Measurements from ENCODE around the gene PRKCG.
"Not testable (repeated sequence)": the region's sequence is repeated elsewhere in the genome, so short reads cannot be mapped to it uniquely, and the experiment has no call there.

Gene PRKCG

GRCh38 chr19:53867225-53868090, 14.5 kb upstream of the PRKCG start, which contains the start of gene MYADM:
TSS of gene MYADM (plus strand) at chr19:53867883. CDS start at chr19:53873530, 5,647 bp downstream.
- H3K4me3 Mint-ChIP-seq: peak within 1 kb of the TSS; percentile 91
- peaks cover 21% of the 10 kb centered on the region for H3K27me3 Mint-ChIP-seq
- no peaks in the 10 kb centered on the region for H3K9me3 Mint-ChIP-seq
- H3K27ac Mint-ChIP-seq: peak within 1 kb of the TSS; percentile 91
- peaks cover 40% of the 10 kb centered on the region for H3K4me1 Mint-ChIP-seq
- DNase-seq: peak; percentile 100
- CTCF ChIA-PET: interaction anchor here (1.4 to 1.6 kb wide), 2 partner anchors 14 to 19 kb away, joined by 5 read pairs; no protein-coding TSS in a partner anchor
- H3K36me3 Mint-ChIP-seq: peaks cover 17% of the 10 kb centered on the region

DNA sequence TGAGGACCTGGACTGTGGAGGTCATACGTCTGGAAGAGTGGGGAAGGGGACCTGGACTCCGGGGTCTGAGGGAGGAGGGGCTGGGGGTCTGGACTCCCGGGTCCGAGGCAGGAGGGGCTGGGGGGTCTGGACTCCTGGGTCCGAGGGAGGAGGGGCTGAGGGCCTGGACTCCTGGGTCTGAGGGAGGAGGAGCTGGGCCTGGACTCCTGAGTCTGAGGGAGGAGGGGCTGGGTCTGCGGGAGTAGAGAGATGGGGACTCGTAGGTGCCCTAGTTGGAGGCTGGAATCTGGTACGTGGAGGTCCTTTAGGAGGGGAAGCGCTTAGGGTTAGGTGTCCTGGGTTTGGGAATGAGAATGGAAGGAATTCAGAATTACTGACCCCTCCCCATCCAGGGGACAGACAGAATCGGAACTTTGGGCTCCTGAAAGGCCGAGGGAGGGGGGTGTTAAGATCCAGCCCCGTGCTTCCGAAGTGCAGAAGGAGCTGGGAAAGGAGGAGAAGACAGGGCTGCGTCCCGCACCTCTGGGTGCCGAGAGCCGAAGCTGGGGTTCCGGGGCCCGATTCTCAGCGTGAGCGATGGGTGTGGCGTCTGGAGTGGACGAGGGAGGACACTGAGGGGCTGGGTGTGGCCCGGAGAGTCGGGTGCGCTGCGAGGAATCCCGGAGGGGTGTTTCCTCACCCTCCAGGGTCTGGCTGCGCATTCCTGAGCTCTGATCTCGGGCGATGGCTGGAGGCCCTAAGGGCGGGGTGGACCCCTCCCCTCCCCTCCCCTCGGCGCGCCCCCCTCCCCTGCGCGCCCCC, 13.7 kb upstream of the PRKCG start:
- Mint-ChIP-seq H3K4me3 (peak overlapping the region; percentile 91), H3K27me3 (peaks cover 12% of the 10 kb centered on the region), H3K4me1 (peaks cover 48% of the 10 kb centered on the region), H3K9me3 (no peaks in the 10 kb centered on the region), H3K27ac (peak overlapping the region; percentile 89), H3K36me3 (peaks cover 22% of the 10 kb centered on the region)
- peak; percentile 68 for DNase-seq
- CTCF ChIA-PET: interaction anchor here (0.7 to 0.9 kb wide), 2 partner anchors 14 to 16 kb away, joined by 3 to 5 read pairs; partner anchors contain the start of gene PRKCG

GRCh38 chr19:53868892-53869804, 12.8 kb upstream of the PRKCG start:
- peak; percentile 95 for DNase-seq
- H3K36me3 Mint-ChIP-seq: peaks cover 30% of the 10 kb centered on the region
- peaks cover under 1% of the 10 kb centered on the region for H3K9me3 Mint-ChIP-seq
- CTCF ChIA-PET: interaction anchor here (0.7 to 0.9 kb wide), 2 partner anchors 13 to 17 kb away, joined by 3 to 5 read pairs; partner anchors contain the start of gene PRKCG
- H3K27ac Mint-ChIP-seq: peak overlapping the region; percentile 86
- H3K4me3 Mint-ChIP-seq: peak overlapping the region; percentile 91
- H3K4me1 Mint-ChIP-seq: peaks cover 57% of the 10 kb centered on the region
- H3K27me3 Mint-ChIP-seq: peaks cover 9% of the 10 kb centered on the region

GRCh38 chr19:53869805-53870484, 12.1 kb upstream of the PRKCG start:
- DNase-seq, H3K27me3 Mint-ChIP-seq, H3K9me3 Mint-ChIP-seq, CTCF ChIA-PET: not testable (repeated sequence)
- peaks cover 65% of the 10 kb centered on the region for H3K4me1 Mint-ChIP-seq
- peak overlapping the region; percentile 91 for H3K4me3 Mint-ChIP-seq
- H3K27ac Mint-ChIP-seq: peak overlapping the region; percentile 86
- peaks cover 38% of the 10 kb centered on the region for H3K36me3 Mint-ChIP-seq

- Mint-ChIP-seq H3K4me1 (peaks cover 67% of the 10 kb centered on the region), H3K36me3 (peaks cover 41% of the 10 kb centered on the region), H3K4me3 (peak overlapping the region; percentile 79), H3K9me3 (peaks cover 5% of the 10 kb centered on the region), H3K27ac (peak overlapping the region; percentile 85), H3K27me3 (no peaks in the 10 kb centered on the region)
- CTCF ChIA-PET: interaction anchor here (1.6 kb wide), 1 partner anchor 12 kb away, joined by 5 read pairs; the partner anchor contains the start of gene PRKCG
- DNase-seq: no peak
These were observed 11.5 kb upstream of the PRKCG start for GRCh38 chr19:53870485-53870844.

GRCh38 chr19:53871454-53871853, 10.5 kb upstream of the PRKCG start:
- no peak for DNase-seq
- H3K27ac Mint-ChIP-seq: peak overlapping the region; percentile 83
- CTCF ChIA-PET: interaction anchor here (1.6 kb wide), 1 partner anchor 11 kb away, joined by 5 read pairs; the partner anchor contains the start of gene PRKCG
- H3K4me3 Mint-ChIP-seq: peak overlapping the region; percentile 79
- peaks cover 46% of the 10 kb centered on the region for H3K36me3 Mint-ChIP-seq
- H3K27me3 Mint-ChIP-seq: no peaks in the 10 kb centered on the region
- H3K9me3 Mint-ChIP-seq: peaks cover 5% of the 10 kb centered on the region
- peaks cover 67% of the 10 kb centered on the region for H3K4me1 Mint-ChIP-seq

DNA sequence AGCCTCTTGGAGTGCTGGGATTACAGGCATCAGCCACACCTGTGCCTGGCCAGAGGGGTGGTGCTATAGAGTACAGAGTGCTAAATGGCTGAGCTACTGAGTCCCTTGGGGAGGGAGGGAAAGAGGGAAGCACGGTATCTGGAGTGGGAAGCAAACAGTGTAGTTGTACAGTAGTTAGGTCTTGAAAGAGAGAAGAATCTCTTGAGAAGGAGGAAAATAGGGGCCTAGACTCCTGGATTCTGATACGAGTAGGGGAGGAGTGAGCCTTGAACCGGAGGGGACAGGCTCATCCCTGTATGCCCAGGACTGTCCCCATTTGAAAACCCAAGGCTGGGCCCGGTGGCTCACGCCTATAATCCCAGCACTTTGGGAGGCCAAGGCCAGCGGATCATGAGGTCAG, 9.2 kb upstream of the PRKCG start:
- CTCF ChIA-PET: no interaction called here
- H3K27ac Mint-ChIP-seq: peak overlapping the region; percentile 68
- peaks cover 5% of the 10 kb centered on the region for H3K9me3 Mint-ChIP-seq
- no peak for DNase-seq
- no peak overlapping the region for H3K4me3 Mint-ChIP-seq
- H3K27me3 Mint-ChIP-seq: no peaks in the 10 kb centered on the region
- H3K36me3 Mint-ChIP-seq: peaks cover 56% of the 10 kb centered on the region
- peaks cover 69% of the 10 kb centered on the region for H3K4me1 Mint-ChIP-seq

DNA sequence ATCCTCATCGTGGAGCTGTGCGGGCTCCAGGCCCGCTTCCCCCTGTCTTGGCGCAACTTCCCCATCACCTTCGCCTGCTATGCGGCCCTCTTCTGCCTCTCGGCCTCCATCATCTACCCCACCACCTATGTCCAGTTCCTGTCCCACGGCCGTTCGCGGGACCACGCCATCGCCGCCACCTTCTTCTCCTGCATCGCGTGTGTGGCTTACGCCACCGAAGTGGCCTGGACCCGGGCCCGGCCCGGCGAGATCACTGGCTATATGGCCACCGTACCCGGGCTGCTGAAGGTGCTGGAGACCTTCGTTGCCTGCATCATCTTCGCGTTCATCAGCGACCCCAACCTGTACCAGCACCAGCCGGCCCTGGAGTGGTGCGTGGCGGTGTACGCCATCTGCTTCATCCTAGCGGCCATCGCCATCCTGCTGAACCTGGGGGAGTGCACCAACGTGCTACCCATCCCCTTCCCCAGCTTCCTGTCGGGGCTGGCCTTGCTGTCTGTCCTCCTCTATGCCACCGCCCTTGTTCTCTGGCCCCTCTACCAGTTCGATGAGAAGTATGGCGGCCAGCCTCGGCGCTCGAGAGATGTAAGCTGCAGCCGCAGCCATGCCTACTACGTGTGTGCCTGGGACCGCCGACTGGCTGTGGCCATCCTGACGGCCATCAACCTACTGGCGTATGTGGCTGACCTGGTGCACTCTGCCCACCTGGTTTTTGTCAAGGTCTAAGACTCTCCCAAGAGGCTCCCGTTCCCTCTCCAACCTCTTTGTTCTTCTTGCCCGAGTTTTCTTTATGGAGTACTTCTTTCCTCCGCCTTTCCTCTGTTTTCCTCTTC, 8.0 kb upstream of the PRKCG start:
- Mint-ChIP-seq H3K4me1 (peaks cover 78% of the 10 kb centered on the region), H3K27me3 (no peaks in the 10 kb centered on the region), H3K36me3 (peaks cover 56% of the 10 kb centered on the region), H3K9me3 (peaks cover 5% of the 10 kb centered on the region), H3K27ac (peak overlapping the region; percentile 93), H3K4me3 (peak overlapping the region; percentile 45)
- CTCF ChIA-PET: no interaction called here
- DNase-seq: no peak

DNA sequence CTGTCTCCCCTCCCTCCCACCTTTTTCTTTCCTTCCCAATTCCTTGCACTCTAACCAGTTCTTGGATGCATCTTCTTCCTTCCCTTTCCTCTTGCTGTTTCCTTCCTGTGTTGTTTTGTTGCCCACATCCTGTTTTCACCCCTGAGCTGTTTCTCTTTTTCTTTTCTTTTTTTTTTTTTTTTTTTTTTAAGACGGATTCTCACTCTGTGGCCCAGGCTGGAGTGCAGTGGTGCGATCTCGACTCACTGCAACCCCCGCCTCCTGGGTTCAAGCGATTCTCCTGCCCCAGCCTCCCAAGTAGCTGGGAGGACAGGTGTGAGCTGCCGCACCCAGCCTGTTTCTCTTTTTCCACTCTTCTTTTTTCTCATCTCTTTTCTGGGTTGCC, 7.4 kb upstream of the PRKCG start:
- Mint-ChIP-seq H3K27ac (peak overlapping the region; percentile 93), H3K4me3 (peak overlapping the region; percentile 45), H3K4me1 (peaks cover 80% of the 10 kb centered on the region), H3K36me3 (peaks cover 55% of the 10 kb centered on the region), H3K9me3 (peaks cover 5% of the 10 kb centered on the region), H3K27me3 (no peaks in the 10 kb centered on the region)
- peak; percentile 58 for DNase-seq
- CTCF ChIA-PET: no interaction called here

- no peak for DNase-seq
- Mint-ChIP-seq H3K27me3 (no peaks in the 10 kb centered on the region), H3K4me1 (peaks cover 75% of the 10 kb centered on the region), H3K27ac (peak overlapping the region; percentile 93), H3K4me3 (peak overlapping the region; percentile 31), H3K36me3 (peaks cover 50% of the 10 kb centered on the region), H3K9me3 (peaks cover 5% of the 10 kb centered on the region)
- CTCF ChIA-PET: no interaction called here
These were observed 6.2 kb upstream of the PRKCG start for GRCh38 chr19:53875602-53876325.

- Mint-ChIP-seq H3K36me3 (peaks cover 41% of the 10 kb centered on the region), H3K9me3 (peaks cover 5% of the 10 kb centered on the region), H3K4me1 (peaks cover 65% of the 10 kb centered on the region), H3K27ac (peak overlapping the region; percentile 88), H3K4me3 (peak overlapping the region; percentile 11), H3K27me3 (no peaks in the 10 kb centered on the region)
- CTCF ChIA-PET: interaction anchor here (0.5 kb wide), 1 partner anchor 147 kb away, joined by 3 read pairs; no protein-coding TSS in a partner anchor
- no peak for DNase-seq
These were observed 5.3 kb upstream of the PRKCG start for GRCh38 chr19:53876651-53877224.
